SKM-1 treated with dmso at 0.1 percent for 144 hours (cell line): Measurements from ENCODE around the gene MRAS.

ENCODE experiments used
- DNase-seq: peaks from one replicate; lab custom pipeline; 2025; ENCODE audit not compliant: unreplicated experiment; lab: John Stamatoyannopoulos, UW

The MRAS gene

GRCh38 chr3:138384976-138385375 is 36.6 kb downstream of the MRAS start:
- no peak for DNase-seq

GRCh38 chr3:138389144-138389601 is 40.8 kb downstream of the MRAS start:
- DNase-seq = no peak

- no peak for DNase-seq
Measured at GRCh38 chr3:138389841-138390581, 41.6 kb downstream of the MRAS start.

DNA sequence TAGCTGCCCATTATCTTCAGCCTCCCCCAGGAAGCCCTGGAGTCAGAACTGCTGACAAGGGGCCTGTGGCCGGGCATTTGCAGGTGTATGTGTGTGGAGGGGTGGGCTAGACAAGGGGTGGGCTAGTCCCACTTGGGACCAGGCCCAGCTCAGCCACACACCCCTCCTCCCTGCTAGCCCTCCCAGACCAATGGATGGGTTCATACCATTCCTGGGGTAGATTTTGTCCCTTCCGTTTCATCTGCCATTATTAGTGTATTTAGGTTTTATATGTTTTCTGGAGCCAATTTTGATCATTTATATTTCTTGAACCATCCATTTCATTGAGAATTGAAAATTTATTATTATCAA is 42.2 kb downstream of the MRAS start:
- DNase-seq = no peak

DNA sequence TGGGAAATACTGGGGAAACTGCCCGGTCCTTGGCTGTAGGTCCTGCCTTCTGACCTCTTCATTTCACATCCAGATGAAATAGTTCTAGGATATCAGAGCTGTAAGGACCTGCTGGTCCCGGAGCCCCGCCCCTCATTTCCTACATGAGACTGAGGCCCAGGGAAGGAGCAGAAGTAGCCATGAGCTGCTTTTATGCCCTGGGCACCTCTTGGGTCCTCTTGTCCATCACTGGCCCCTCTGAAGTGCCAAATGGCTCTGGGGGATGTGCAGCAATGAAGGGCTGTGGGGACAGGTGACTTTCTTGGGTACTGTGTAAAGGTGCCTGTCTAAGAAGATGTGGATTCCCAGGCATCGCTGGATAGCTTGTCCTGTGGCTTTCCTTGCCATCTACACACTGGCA is 45.8 kb downstream of the MRAS start:
- DNase-seq = no peak

- DNase-seq = no peak
Measured at GRCh38 chr3:138394686-138395085, 46.3 kb downstream of the MRAS start.

- no peak for DNase-seq
Measured at GRCh38 chr3:138395865-138396751, 47.7 kb downstream of the MRAS start.

GRCh38 chr3:138396752-138397410 is 48.5 kb downstream of the MRAS start:
- DNase-seq = peak; percentile 16

DNA sequence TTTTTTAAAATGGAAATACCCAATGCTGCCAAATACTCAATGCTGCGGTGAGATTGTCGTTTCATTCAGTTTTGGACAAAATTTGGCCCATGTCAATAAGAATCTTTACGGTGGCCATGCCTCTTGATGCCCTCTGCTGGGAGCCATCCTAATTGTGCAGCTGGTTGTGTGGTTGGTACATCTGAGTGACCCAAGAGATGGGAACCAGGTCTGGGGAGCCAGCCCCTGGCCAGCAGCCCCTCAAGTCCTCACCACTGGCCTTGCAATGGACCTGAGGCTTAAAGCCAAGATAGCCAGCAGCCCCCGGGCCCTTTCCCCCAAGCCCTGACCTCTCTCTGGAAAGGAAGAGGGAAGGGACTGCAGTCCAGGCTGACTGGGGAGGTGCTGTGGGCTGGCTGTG is 49.6 kb downstream of the MRAS start:
- DNase-seq = no peak

- no peak for DNase-seq
Measured at GRCh38 chr3:138398791-138399575, 50.6 kb downstream of the MRAS start.

DNA sequence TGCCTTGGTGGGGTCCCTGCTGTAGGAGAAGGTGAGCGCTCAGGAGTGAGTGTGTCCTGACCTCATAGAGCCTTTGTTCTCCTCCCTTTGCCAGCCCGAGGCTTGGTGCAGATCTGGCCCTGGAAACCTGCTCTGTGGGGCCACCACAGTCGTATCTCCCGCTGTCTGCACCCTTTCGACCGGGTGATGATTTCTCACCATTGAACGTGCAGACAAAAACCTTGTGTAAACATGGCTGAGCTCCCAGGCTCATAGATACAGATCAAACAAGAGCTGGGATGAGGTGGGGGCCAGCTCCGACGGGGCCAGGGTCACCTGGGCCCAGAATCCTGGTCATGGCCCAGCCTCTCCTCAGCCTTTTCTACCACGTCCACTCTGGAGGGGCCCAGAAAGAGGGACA is 51.4 kb downstream of the MRAS start:
- no peak for DNase-seq

DNA sequence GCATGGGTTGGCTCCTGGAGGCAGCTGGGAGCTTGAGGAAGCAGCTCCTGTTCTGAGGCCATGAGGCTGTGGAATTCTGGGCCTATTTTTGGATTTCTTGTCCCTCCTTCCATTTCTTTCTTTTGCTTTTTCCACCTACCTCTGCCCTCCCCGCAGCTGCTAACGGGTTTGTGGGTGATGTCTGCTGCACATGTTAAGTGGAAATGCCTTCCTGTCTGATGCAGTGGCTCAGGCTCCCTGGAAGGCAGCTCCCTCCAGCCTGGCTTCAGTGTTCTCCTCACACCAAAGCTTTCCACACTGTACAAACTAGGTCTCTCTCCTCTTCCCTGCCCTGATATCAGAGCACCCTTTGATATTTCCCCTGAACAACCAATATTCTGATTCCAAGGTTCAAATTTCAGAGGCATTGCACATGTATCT is 52.3 kb downstream of the MRAS start:
- no peak for DNase-seq

- DNase-seq = no peak
Measured at GRCh38 chr3:138401834-138402233, 53.5 kb downstream of the MRAS start.

DNA sequence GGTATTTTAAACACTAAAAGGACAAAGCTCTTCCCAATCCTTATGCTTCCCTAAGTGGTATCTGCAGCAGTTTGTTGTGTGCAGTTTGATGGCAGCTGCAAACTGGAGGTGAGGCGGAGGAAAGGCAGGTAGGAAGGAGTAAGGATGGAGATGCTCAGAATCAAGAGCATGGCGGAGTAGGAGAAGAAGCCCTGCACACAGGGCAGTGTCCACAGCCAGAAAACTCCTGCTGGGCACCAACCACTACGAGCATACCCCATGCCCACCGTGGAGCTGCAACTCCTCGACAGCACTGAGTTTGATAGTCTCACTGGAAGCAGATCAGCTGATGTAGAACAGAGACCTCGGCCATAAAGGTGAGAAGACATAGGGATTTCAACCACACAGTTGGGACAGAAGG is 55.7 kb downstream of the MRAS start:
- no peak for DNase-seq

DNA sequence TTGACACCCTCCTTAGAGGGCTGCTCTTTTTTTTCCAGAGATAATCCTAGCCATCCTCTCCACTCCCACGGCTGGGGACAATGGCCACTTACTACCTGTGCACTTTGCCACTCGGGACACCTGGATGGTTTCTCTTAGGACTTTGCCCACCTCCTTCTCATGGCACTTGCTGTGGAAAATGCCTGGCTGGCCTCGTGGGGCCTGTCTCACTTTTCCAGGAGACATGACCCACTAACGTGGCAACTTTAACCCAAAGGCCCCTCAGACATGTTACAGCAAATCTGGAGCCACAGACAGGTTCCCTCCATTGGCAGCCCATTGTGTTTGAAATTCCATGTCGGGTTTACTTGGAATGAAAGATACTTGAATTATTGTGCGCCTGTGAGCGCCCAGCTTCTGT is 56.6 kb downstream of the MRAS start:
- no peak for DNase-seq

DNA sequence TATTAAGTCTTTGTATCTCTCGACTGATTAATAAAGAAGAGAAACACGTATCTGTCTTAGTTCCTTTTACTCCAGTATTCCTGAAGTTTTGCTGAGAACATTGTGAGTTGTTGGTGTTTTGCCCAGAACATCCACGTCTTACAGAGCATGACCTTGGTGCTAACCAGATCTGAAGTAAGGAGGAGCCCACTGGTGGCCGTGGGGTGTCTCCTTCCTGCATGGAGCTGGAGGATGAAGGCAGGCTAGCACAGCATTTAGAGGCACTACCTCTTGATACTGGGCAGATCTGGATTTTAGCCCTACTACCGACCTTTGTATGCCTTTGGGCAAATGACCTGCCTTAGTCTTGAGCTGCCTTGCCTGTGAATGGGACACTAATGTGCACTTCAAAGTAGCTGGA is 57.1 kb downstream of the MRAS start:
- no peak for DNase-seq

GRCh38 chr3:138406606-138407005 is 58.2 kb downstream of the MRAS start:
- DNase-seq = no peak

DNA sequence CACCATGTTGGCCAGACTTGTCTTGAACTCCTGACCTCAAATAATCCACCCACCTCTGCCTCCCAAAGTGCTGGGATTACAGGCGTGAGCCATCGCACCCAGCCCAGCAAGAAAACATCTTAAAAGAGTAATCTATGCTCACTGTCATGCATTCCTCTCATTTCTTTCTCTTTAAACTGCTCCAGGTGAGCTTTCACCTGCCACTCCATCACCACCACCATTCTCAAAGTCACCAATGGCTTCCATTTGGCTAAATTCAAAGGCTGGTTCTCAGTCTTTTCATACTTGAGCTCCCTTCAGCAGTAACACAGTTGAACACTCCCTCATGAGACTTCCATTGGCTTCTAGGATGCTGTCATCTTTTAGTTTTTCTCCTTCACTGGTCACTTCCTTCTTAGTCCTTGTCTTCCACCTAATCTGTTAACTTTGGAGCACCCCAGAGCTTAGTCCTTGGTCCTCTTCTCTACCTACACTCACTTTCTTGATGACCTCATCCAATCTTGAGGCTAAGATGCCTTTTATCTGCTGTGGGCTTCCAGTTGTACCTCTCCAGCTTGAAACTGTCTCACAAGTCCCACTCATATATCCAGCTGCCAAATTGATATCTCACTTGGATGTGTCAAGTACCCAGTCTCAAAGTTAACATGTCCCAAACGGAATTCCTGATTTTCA is 59.0 kb downstream of the MRAS start:
- no peak for DNase-seq

- DNase-seq = no peak
Measured at GRCh38 chr3:138408751-138409570, 60.6 kb downstream of the MRAS start.
